ENCODE data around the gene FGFBP2.
A peak's percentile ranks its signal among the peaks of the same experiment; 100 is the strongest.

Gene FGFBP2

GRCh38 chr4:15968551-15969300 is 5.8 kb upstream of the FGFBP2 start:
- no peak for DNase-seq (ENCODE audit: low read depth in 2 of 2)

- DNase-seq (ENCODE audit: low read depth in 2 of 2) = no peak
Observed at GRCh38 chr4:15965325-15965724, 2.4 kb upstream of the FGFBP2 start.

GRCh38 chr4:15964159-15964558 is 1.2 kb upstream of the FGFBP2 start:
- no peak for DNase-seq (ENCODE audit: low read depth in 2 of 2)

- peak; percentile 58 to 62 for DNase-seq (ENCODE audit: low read depth in 2 of 2)
Observed at GRCh38 chr4:15963576-15963975, 601 bp upstream of the FGFBP2 start.

GRCh38 chr4:15961781-15962510 is 1.0 kb downstream of the FGFBP2 start:
- no peak for DNase-seq (ENCODE audit: low read depth in 2 of 2)

- DNase-seq (ENCODE audit: low read depth in 2 of 2) = no peak
Observed at GRCh38 chr4:15958562-15958961, 4.4 kb downstream of the FGFBP2 start.

- DNase-seq (ENCODE audit: low read depth in 2 of 2) = peak; percentile 64 to 78
Observed at GRCh38 chr4:15956179-15956850, 6.7 kb downstream of the FGFBP2 start.

- DNase-seq (ENCODE audit: low read depth in 2 of 2) = no peak
Observed at GRCh38 chr4:15955670-15956069, 7.3 kb downstream of the FGFBP2 start.

GRCh38 chr4:15953625-15954024 is 9.3 kb downstream of the FGFBP2 start:
- no peak for DNase-seq (ENCODE audit: low read depth in 2 of 2)

GRCh38 chr4:15951781-15952180 is 11.2 kb downstream of the FGFBP2 start:
- DNase-seq (ENCODE audit: low read depth in 2 of 2) = no peak

- no peak for DNase-seq (ENCODE audit: low read depth in 2 of 2)
Observed at GRCh38 chr4:15948826-15949225, 14.1 kb downstream of the FGFBP2 start.

- DNase-seq (ENCODE audit: low read depth in 2 of 2) = no peak
Observed at GRCh38 chr4:15947684-15948083, 15.3 kb downstream of the FGFBP2 start.

GRCh38 chr4:15945516-15945915 is 17.5 kb downstream of the FGFBP2 start:
- no peak for DNase-seq (ENCODE audit: low read depth in 2 of 2)

- no peak for DNase-seq (ENCODE audit: low read depth in 2 of 2)
Observed at GRCh38 chr4:15944895-15945294, 18.1 kb downstream of the FGFBP2 start.

GRCh38 chr4:15942283-15942682 is 20.7 kb downstream of the FGFBP2 start:
- DNase-seq (ENCODE audit: low read depth in 2 of 2) = no peak

GRCh38 chr4:15938640-15939039 is 24.3 kb downstream of the FGFBP2 start, which contains the start of gene FGFBP1:
Gene FGFBP1, minus strand, starts transcription at chr4:15938740. Its CDS starts 2,108 bp downstream, at chr4:15936632.
- no peak for DNase-seq (ENCODE audit: low read depth in 2 of 2)

- DNase-seq (ENCODE audit: low read depth in 2 of 2) = no peak
Observed at GRCh38 chr4:15938182-15938581, 24.8 kb downstream of the FGFBP2 start.

GRCh38 chr4:15936495-15936894 is 26.5 kb downstream of the FGFBP2 start:
- no peak for DNase-seq (ENCODE audit: low read depth in 2 of 2)

GRCh38 chr4:15935504-15936402 is 27.2 kb downstream of the FGFBP2 start:
- DNase-seq (ENCODE audit: low read depth in 2 of 2) = no peak

GRCh38 chr4:15934259-15934658 is 28.7 kb downstream of the FGFBP2 start:
- DNase-seq (ENCODE audit: low read depth in 2 of 2) = no peak

GRCh38 chr4:15931451-15932210 is 31.3 kb downstream of the FGFBP2 start:
- DNase-seq (ENCODE audit: low read depth in 2 of 2) = no peak
